Naive B cell (primary cell): ENCODE data around the gene ASTN2. TPM values are rescaled to one million over a fixed set of nuclear protein-coding genes. Genes with fewer than 3 reads are reported as not detected.
"Not testable (repeated sequence)": the region's sequence is repeated elsewhere in the genome, so short reads cannot be mapped to it uniquely, and the experiment has no call there.

Experiments
- ATAC-seq, 2 donors: fragments of 150-1000 bp; cut with Tn5 transposase; 2 replicates each; pipeline ENCODE4 v1.10.0; 2021; ENCODE audit warnings: low read depth in 2 of 2, mild to moderate bottlenecking in 2 of 2, moderate library complexity in 2 of 2
- DNase-seq: peaks from one replicate; pipeline ENCODE4 v3.0.0; 2022
- H3K27ac Mint-ChIP-seq, 6 donors: one replicate each; pipeline ENCODE4 v1.8.0; 2020 to 2022; ENCODE audit warnings: mild to moderate bottlenecking in 6 of 6, mixed read lengths in 6 of 6, moderate library complexity in 5 of 6, inconsistent platforms in 2 of 6
- H3K27me3 Mint-ChIP-seq, 3 donors: one replicate each; pipeline ENCODE4 v1.8.0; 2021 to 2022; ENCODE audit warnings: mixed read lengths in 3 of 3, mild to moderate bottlenecking in 1 of 3
- H3K36me3 Mint-ChIP-seq, 2 donors: one replicate each; pipeline ENCODE4 v1.8.0; 2020 to 2022; ENCODE audit warnings: mixed read lengths in 2 of 2, inconsistent platforms in 1 of 2, mild to moderate bottlenecking in 1 of 2
- H3K4me1 Mint-ChIP-seq, 3 donors: one replicate each; pipeline ENCODE4 v1.8.0; 2020 to 2022; ENCODE audit warnings: mixed read lengths in 3 of 3, inconsistent platforms in 1 of 3, mild to moderate bottlenecking in 1 of 3, moderate library complexity in 1 of 3
- H3K4me3 Mint-ChIP-seq, 8 donors: one replicate each; pipeline ENCODE4 v1.8.0; 2020 to 2022; ENCODE audit warnings: mild to moderate bottlenecking in 8 of 8, mixed read lengths in 8 of 8, moderate library complexity in 8 of 8, inconsistent platforms in 2 of 8
- H3K9me3 Mint-ChIP-seq, 7 donors: one replicate each; pipeline ENCODE4 v1.8.0; 2020 to 2022; ENCODE audit warnings: mixed read lengths in 7 of 7, mild to moderate bottlenecking in 5 of 7, inconsistent platforms in 2 of 7, moderate library complexity in 1 of 7
- polyA plus RNA-seq, 6 donors: library from polyadenylated mRNA; unstranded; fragments of 300-500 nt; fragmentation: Illumina TruSeq; gene quantifications; one replicate each; pipeline ENCODE4 v1.2.3, GENCODE V29; 2021; ENCODE audit warnings: low read depth in 6 of 6

Gene ASTN2
- polyA plus RNA-seq, 6 donors from 2014 or later: 0.89 to 2.5 (median 1.5) TPM; not detected in 1

GRCh38 chr9:116697362-116697761 is 717.5 kb downstream of the ASTN2 start:
- Mint-ChIP-seq H3K4me1 (peaks cover 14 to 34% (median 19%) of the 10 kb centered on the region in 3 donors), H3K36me3 (peaks cover 26 to 35% of the 10 kb centered on the region in 2 donors), H3K4me3 (no peak overlapping the region), H3K27ac (no peak overlapping the region), H3K27me3 (no peaks in the 10 kb centered on the region), H3K9me3 (no peaks in the 10 kb centered on the region)
- ATAC-seq (no peak), DNase-seq (no peak)

GRCh38 chr9:116695438-116695837 is 719.4 kb downstream of the ASTN2 start:
- Mint-ChIP-seq H3K36me3 (peaks cover 21 to 26% of the 10 kb centered on the region in 2 donors), H3K4me1 (peaks cover 23 to 34% (median 24%) of the 10 kb centered on the region in 3 donors), H3K4me3 (no peak overlapping the region), H3K27ac (no peak overlapping the region), H3K27me3 (no peaks in the 10 kb centered on the region), H3K9me3 (no peaks in the 10 kb centered on the region)
- DNase-seq (no peak), ATAC-seq (no peak)

GRCh38 chr9:116694785-116695291 is 720.0 kb downstream of the ASTN2 start:
- Mint-ChIP-seq H3K27me3 (no peaks in the 10 kb centered on the region), H3K9me3 (no peaks in the 10 kb centered on the region), H3K4me3 (no peak overlapping the region), H3K4me1 (peaks cover 23 to 35% (median 27%) of the 10 kb centered on the region in 3 donors), H3K27ac (no peak overlapping the region), H3K36me3 (peaks cover 15 to 21% of the 10 kb centered on the region in 2 donors)
- DNase-seq (no peak), ATAC-seq (no peak)

- DNase-seq (no peak), ATAC-seq (no peak)
- peaks cover 36 to 48% (median 43%) of the 10 kb centered on the region in 3 donors for H3K4me1 Mint-ChIP-seq
- H3K4me3 Mint-ChIP-seq: no peak overlapping the region
- no peaks in the 10 kb centered on the region for H3K27me3 Mint-ChIP-seq
- no peak overlapping the region for H3K27ac Mint-ChIP-seq
- H3K9me3 Mint-ChIP-seq: no peaks in the 10 kb centered on the region
- H3K36me3 Mint-ChIP-seq: peaks cover 6 to 7% of the 10 kb centered on the region in 2 donors
Measured at GRCh38 chr9:116693233-116693731, 721.6 kb downstream of the ASTN2 start.

- no peak for ATAC-seq
- Mint-ChIP-seq H3K36me3 (peaks cover 0 to under 1% of the 10 kb centered on the region in 2 donors), H3K27ac (peak overlapping the region in 3 of 6 donors; percentile 2 to 82 (median 39)), H3K27me3 (no peaks in the 10 kb centered on the region), H3K4me3 (peak overlapping the region in 1 of 8 donors; percentile 59), H3K4me1 (peaks cover 43 to 51% (median 50%) of the 10 kb centered on the region in 3 donors), H3K9me3 (no peaks in the 10 kb centered on the region)
- DNase-seq: no peak
Measured at GRCh38 chr9:116692616-116693015, 722.2 kb downstream of the ASTN2 start.

GRCh38 chr9:116691607-116692006 is 723.2 kb downstream of the ASTN2 start:
- no peak overlapping the region for H3K4me3 Mint-ChIP-seq
- H3K36me3 Mint-ChIP-seq: no peaks in the 10 kb centered on the region
- H3K27ac Mint-ChIP-seq: peak overlapping the region in 1 of 6 donors; percentile 30
- H3K4me1 Mint-ChIP-seq: peaks cover 47 to 59% (median 56%) of the 10 kb centered on the region in 3 donors
- H3K27me3 Mint-ChIP-seq: no peaks in the 10 kb centered on the region
- DNase-seq: no peak
- no peaks in the 10 kb centered on the region for H3K9me3 Mint-ChIP-seq
- ATAC-seq: no peak

- peak overlapping the region in 1 of 8 donors; percentile 95 for H3K4me3 Mint-ChIP-seq
- not testable (repeated sequence) for H3K9me3 Mint-ChIP-seq, DNase-seq, H3K36me3 Mint-ChIP-seq, ATAC-seq, H3K27me3 Mint-ChIP-seq
- H3K27ac Mint-ChIP-seq: peak overlapping the region in 1 of 6 donors; percentile 27
- H3K4me1 Mint-ChIP-seq: peaks cover 48 to 64% (median 53%) of the 10 kb centered on the region in 3 donors
Measured at GRCh38 chr9:116690805-116691204, 724.1 kb downstream of the ASTN2 start.

- Mint-ChIP-seq H3K27ac (peak overlapping the region in 1 of 6 donors; percentile 23), H3K27me3 (no peaks in the 10 kb centered on the region), H3K36me3 (no peaks in the 10 kb centered on the region), H3K9me3 (peaks cover 0 to 2% (median 0%) of the 10 kb centered on the region in 7 donors), H3K4me3 (peak overlapping the region in 1 of 8 donors; percentile 95), H3K4me1 (peaks cover 42 to 61% (median 50%) of the 10 kb centered on the region in 3 donors)
- DNase-seq (no peak), ATAC-seq (no peak)
Measured at GRCh38 chr9:116689486-116690032, 725.3 kb downstream of the ASTN2 start.

GRCh38 chr9:116688806-116689485 is 725.9 kb downstream of the ASTN2 start:
- Mint-ChIP-seq H3K36me3 (no peaks in the 10 kb centered on the region), H3K27ac (no peak overlapping the region), H3K4me3 (peak overlapping the region in 5 of 8 donors; percentile 6 to 97 (median 94)), H3K27me3 (no peaks in the 10 kb centered on the region), H3K4me1 (peaks cover 42 to 60% (median 50%) of the 10 kb centered on the region in 3 donors), H3K9me3 (peaks cover 0 to 3% (median 0%) of the 10 kb centered on the region in 7 donors)
- DNase-seq (no peak), ATAC-seq (no peak)

GRCh38 chr9:116687754-116688135 is 727.1 kb downstream of the ASTN2 start:
- DNase-seq: no peak
- H3K4me1 Mint-ChIP-seq: peaks cover 42 to 55% (median 49%) of the 10 kb centered on the region in 3 donors
- H3K27ac Mint-ChIP-seq: peak overlapping the region; percentile 44 to 95 (median 80)
- peaks cover 0 to 11% (median under 1%) of the 10 kb centered on the region in 7 donors for H3K9me3 Mint-ChIP-seq
- no peaks in the 10 kb centered on the region for H3K36me3 Mint-ChIP-seq
- H3K27me3 Mint-ChIP-seq: no peaks in the 10 kb centered on the region
- H3K4me3 Mint-ChIP-seq: peak overlapping the region; percentile 81 to 97 (median 92)
- ATAC-seq: peak in 1 of 2 donors; percentile 5

- Mint-ChIP-seq H3K9me3 (peaks cover 0 to 11% (median 2%) of the 10 kb centered on the region in 7 donors), H3K27ac (peak within 1 kb of the TSS; percentile 57 to 95 (median 88)), H3K4me3 (peak within 1 kb of the TSS; percentile 81 to 97 (median 92)), H3K27me3 (no peaks in the 10 kb centered on the region), H3K4me1 (peaks cover 37 to 53% (median 44%) of the 10 kb centered on the region in 3 donors), H3K36me3 (no peaks in the 10 kb centered on the region)
- DNase-seq: peak; percentile 86
- peak; percentile 93 to 97 for ATAC-seq
Measured at GRCh38 chr9:116687074-116687753, 727.6 kb downstream of the ASTN2 start, which contains the start of gene TRIM32. Gene TRIM32, plus strand, starts transcription at chr9:116687305. Its CDS starts 10,438 bp downstream, at chr9:116697743.

GRCh38 chr9:116686693-116687073 is 728.2 kb downstream of the ASTN2 start:
- ATAC-seq (peak; percentile 12 to 34), DNase-seq (no peak)
- Mint-ChIP-seq H3K4me3 (peak overlapping the region; percentile 81 to 97 (median 92)), H3K9me3 (peaks cover 0 to 11% (median 2%) of the 10 kb centered on the region in 7 donors), H3K4me1 (peaks cover 34 to 49% (median 41%) of the 10 kb centered on the region in 3 donors), H3K27ac (peak overlapping the region; percentile 31 to 89 (median 74)), H3K27me3 (no peaks in the 10 kb centered on the region), H3K36me3 (no peaks in the 10 kb centered on the region)

- ATAC-seq: no peak
- H3K4me1 Mint-ChIP-seq: peaks cover 30 to 44% (median 40%) of the 10 kb centered on the region in 3 donors
Measured at GRCh38 chr9:116686135-116686534, 728.7 kb downstream of the ASTN2 start.

More at GRCh38 chr9:116686135-116686534, 728.7 kb downstream of the ASTN2 start:
- Mint-ChIP-seq H3K27ac (peak overlapping the region in 3 of 6 donors; percentile 73 to 86 (median 74)), H3K27me3 (no peaks in the 10 kb centered on the region), H3K4me3 (peak overlapping the region; percentile 81 to 97 (median 92)), H3K9me3 (peaks cover 0 to 11% (median 2%) of the 10 kb centered on the region in 7 donors), H3K36me3 (no peaks in the 10 kb centered on the region)
- no peak for DNase-seq
